GM19238 (cell line): Measurements from ENCODE around the gene TMEM63A.
"Not testable (repeated sequence)": the region's sequence is repeated elsewhere in the genome, so short reads cannot be mapped to it uniquely, and the experiment has no call there.

ENCODE experiments used
- DNase-seq: peaks from one replicate; pipeline ENCODE4 v3.0.0; 2011; ENCODE audit warnings: low spot score; ENCODE audit not compliant: insufficient read length

Gene TMEM63A

GRCh38 chr1:225908773-225909172 lies 26.6 kb upstream of the TMEM63A start:
- DNase-seq = no peak

- no peak for DNase-seq
These were observed 25.9 kb upstream of the TMEM63A start for GRCh38 chr1:225908013-225908640.

GRCh38 chr1:225907341-225907740 lies 25.2 kb upstream of the TMEM63A start:
- DNase-seq = no peak

- DNase-seq = no peak
These were observed 24.3 kb upstream of the TMEM63A start for GRCh38 chr1:225906467-225906866.

GRCh38 chr1:225903623-225904022 lies 21.4 kb upstream of the TMEM63A start:
- no peak for DNase-seq

- no peak for DNase-seq
These were observed 17.1 kb upstream of the TMEM63A start for GRCh38 chr1:225899044-225899925.

- no peak for DNase-seq
These were observed 15.7 kb upstream of the TMEM63A start for GRCh38 chr1:225897595-225898514.

- peak; percentile 89 for DNase-seq
These were observed 14.9 kb upstream of the TMEM63A start for GRCh38 chr1:225896937-225897549.

- DNase-seq = no peak
These were observed 14.3 kb upstream of the TMEM63A start for GRCh38 chr1:225896494-225896893.

GRCh38 chr1:225892307-225892706 lies 10.1 kb upstream of the TMEM63A start:
- DNase-seq = no peak

GRCh38 chr1:225891229-225891972 lies 9.2 kb upstream of the TMEM63A start:
- no peak for DNase-seq

- DNase-seq = no peak
These were observed 8.4 kb upstream of the TMEM63A start for GRCh38 chr1:225890346-225891228.

- no peak for DNase-seq
These were observed 7.6 kb upstream of the TMEM63A start for GRCh38 chr1:225889743-225890142.

- no peak for DNase-seq
These were observed 6.9 kb upstream of the TMEM63A start, which contains the start of gene LEFTY1 for GRCh38 chr1:225888898-225889601. TSS of gene LEFTY1 (minus strand) at chr1:225889146. CDS start at chr1:225889066, 80 bp downstream.

GRCh38 chr1:225888289-225888897 lies 6.2 kb upstream of the TMEM63A start:
- no peak for DNase-seq

GRCh38 chr1:225887554-225888288 lies 5.5 kb upstream of the TMEM63A start:
- not testable (repeated sequence) for DNase-seq

GRCh38 chr1:225887030-225887314 lies 4.8 kb upstream of the TMEM63A start:
- no peak for DNase-seq
